Urinary bladder (tissue), 4 donors: ENCODE results near the gene BAG2. TPM values are rescaled to one million over a fixed set of nuclear protein-coding genes. Genes with fewer than 3 reads are reported as not detected.
A peak's percentile ranks its signal among the peaks of the same experiment; 100 is the strongest.

Source experiments
- DNase-seq: peaks from one replicate; pipeline ENCODE4 v3.0.0-alpha.2; 2015; ENCODE audit errors: extremely low spot score
- H3K27ac ChIP-seq: one replicate; pipeline ENCODE4 v1.5.1; 2013; ENCODE audit warnings: low read depth, mild to moderate bottlenecking, moderate library complexity
- H3K36me3 ChIP-seq: one replicate; pipeline ENCODE4 v1.6.1; 2013; ENCODE audit warnings: mild to moderate bottlenecking, moderate library complexity; ENCODE audit not compliant: insufficient read depth
- H3K4me1 ChIP-seq: one replicate; pipeline ENCODE4 v1.6.1; 2013; ENCODE audit warnings: mild to moderate bottlenecking, moderate library complexity; ENCODE audit not compliant: insufficient read depth
- H3K4me3 ChIP-seq: one replicate; pipeline ENCODE4 v1.5.1; 2013; ENCODE audit warnings: low read depth, low read length
- WGBS: extraction: QIAGEN DNeasy Blood & Tissue Kit; methylation state at CpG from one replicate; pipeline ENCODE4 v1.1.7; 2013; 5-methylcytosine and 5-hydroxymethylcytosine counted together
- polyA plus RNA-seq: library from polyadenylated mRNA; stranded (reverse); fragments of 200-250 nt; gene quantifications from one replicate; pipeline ENCODE4 v1.2.3, GENCODE V29; 2013
- total RNA-seq: library from RNA; depleted of rRNA; stranded (reverse); fragments of >200 nt; gene quantifications from one replicate; pipeline ENCODE4 v1.2.3, GENCODE V29; 2014
- donor health status: healthy with polysubstance abuse.
- donor health status: healthy.

The BAG2 gene
- total and polyA plus RNA-seq, 2 donors: 34.3 to 82.3 TPM

DNA sequence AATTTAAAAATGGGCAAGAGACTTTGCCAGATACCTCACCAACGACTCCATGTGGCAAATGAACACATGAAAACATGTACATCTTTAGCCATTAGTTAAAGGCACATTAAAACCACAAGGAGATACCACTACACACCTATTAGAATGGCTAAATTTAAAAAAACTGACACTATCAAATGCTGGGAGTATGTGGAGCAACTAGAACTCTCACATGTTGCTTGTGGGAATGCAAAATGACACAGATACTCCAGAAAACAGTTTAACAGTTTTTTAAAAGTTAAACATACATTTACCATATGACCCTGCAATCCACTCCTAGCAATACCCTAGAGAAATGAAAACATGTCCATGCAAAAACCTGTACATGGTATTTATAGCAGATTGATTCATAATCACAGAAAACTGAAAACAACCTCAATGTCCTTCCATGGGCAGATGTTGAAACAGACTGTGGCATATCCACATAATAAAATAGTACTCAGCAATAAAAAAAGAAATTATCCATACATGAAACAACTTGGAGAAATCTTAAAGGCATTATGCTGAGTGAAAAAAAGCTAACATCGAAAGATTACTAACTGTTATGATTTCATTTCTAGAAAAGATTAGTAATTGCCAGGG lies 48.1 kb downstream of the BAG2 start:
- 93% methylated on average over 2 of the region's 2 CpGs for WGBS
- no peak for DNase-seq
- Histone ChIP-seq H3K4me3 (no peak overlapping the region), H3K4me1 (peaks cover 2% of the 10 kb centered on the region), H3K36me3 (no peaks in the 10 kb centered on the region), H3K27ac (no peak overlapping the region)

DNA sequence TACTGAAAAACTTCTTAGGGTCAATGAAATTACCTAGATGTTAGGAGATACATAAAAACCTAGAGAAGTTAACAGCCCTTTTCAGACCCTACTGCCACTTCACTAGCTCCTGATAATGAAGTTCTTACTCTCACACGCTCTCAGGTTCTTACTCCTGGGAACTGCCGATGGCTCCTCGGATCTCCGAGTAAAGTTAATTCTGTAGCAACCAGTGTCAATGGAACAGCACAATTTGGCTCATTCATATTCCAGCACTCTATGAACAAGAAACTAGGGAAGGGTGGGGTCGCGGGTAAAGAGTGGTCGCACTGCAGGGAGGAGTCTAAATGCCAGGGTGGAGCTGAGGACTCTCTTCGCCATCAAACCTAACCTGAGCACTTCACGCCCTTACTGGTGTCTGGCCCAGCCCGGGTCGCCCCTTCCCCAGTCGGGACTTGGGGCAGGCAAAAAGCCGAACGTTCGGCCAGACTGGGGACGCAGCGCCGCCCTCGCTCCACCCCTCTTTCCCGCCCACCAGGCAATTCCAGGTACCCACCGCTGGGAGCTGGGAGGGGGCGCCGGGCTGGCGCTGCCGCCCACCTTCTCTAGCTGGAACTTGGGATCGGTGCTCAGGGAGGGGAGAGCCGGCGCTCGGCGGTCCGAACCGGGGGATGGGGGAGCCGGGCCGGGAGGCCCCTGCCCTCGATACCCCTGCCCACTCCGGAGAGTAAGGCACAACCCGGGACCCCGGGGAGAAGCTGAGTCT lies 49.2 kb downstream of the BAG2 start:
- DNase-seq: peak; percentile 17
- peaks cover 2% of the 10 kb centered on the region for H3K4me1 ChIP-seq

DNA sequence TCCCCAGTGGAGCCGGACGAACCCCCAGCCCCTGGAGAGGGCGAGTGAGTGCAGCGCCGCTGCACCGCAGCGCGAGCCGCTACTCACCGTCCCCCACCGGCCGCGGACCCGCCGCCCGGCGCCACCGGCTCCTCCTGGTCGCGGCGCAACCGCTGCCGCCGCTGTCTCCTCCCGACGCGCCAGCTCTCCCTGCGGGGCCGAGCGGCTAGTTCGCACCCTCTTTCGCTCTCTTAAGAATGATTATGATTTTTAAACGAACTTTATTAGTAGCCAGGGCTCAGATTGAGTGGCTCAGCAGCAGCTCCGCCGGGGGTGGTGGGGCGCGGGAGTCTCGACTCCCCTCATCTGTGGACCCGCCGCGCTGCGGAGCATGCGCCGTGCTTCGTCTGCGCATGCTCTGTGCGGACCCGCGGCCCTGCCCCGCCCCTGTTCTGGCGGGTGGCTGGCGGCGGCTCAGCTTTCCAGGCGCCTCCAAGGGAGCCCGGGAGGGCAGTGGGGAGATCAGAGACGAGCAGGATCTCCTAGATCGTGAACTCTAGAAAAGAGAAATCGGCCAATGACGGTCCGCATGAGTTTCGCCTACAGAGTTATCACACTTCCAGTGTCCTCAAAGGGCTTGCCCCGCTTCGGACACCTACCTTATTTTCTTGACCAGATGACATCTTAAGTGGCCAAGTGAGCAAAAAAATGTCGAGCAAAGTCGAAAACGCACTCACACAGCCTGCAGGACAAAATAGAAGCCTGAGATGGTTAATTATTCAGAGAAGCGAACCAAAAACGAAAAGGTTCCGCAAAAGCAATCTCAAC lies 50.0 kb downstream of the BAG2 start, which contains the start of gene RAB23:
TSS of gene RAB23 (minus strand) at position 372 of the 807 bp plus-strand sequence. CDS start 11,927 bp downstream, outside the sequence.
- peak; percentile 57 for DNase-seq
- Histone ChIP-seq H3K27ac (peak within 1 kb of the TSS; percentile 91), H3K36me3 (no peaks in the 10 kb centered on the region), H3K4me3 (peak within 1 kb of the TSS; percentile 88), H3K4me1 (peaks cover 2% of the 10 kb centered on the region)
- under 1% methylated on average over 69 of the region's 69 CpGs for WGBS

More for the DNA sequence above, 49.2 kb downstream of the BAG2 start:
- Histone ChIP-seq H3K27ac (peak overlapping the region; percentile 91), H3K36me3 (no peaks in the 10 kb centered on the region), H3K4me3 (peak overlapping the region; percentile 88)
- under 1% methylated on average over 38 of the region's 38 CpGs for WGBS

DNA sequence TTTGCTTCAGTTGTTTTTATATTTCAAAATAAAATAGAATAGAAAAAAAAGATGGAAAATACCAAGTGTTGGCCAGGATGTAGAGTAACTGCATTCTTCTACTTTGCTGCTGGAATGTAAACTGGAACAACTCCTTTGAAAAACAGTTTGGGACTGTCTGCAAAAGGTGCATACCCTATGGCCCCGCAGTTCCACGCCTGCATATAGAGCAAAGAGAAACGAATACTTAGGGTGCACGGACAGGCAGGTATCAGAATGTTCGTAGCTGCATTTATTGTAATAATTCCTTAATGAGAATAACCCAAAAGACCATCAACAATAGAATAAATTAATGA lies 50.6 kb downstream of the BAG2 start:
- Histone ChIP-seq H3K27ac (peak overlapping the region; percentile 11), H3K36me3 (no peaks in the 10 kb centered on the region), H3K4me1 (peaks cover 2% of the 10 kb centered on the region), H3K4me3 (peak overlapping the region; percentile 88)
- DNase-seq: no peak
- WGBS: 27% methylated on average over 5 of the region's 5 CpGs

DNA sequence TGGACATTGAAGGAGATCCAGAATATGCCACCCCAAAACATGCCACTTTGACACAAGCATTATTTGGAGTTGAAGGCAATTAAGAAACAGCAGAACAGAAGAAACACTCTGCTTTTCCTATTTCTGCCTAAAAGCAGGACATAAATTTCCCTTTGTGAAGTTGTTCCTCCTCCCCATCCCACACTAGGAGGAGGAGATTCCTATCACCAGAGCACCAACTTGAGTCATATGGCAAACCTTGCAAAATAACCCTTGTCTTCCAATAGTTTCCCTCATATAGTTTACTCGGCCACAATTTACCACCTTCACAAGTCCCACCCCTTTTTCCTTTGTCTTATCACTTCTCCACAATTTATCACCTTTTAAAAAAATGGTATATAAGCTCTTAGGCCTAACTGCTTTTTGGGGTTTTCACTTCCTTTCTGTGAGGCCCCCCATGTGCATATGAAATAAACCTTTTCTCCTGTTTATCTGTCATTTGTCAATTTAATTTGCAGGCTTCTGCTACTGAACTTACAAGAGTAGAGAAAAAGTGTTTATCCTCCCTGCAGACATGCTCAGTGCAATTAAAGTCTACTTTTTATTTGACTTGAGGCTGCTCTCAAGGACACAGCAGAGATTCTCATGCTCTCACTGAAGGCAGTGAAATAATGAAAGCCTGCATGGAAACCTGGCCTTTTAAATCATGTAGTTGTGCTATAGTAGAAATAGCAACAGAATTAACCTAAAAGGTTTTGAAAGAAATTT lies 52.8 kb downstream of the BAG2 start:
- no peaks in the 10 kb centered on the region for H3K36me3 ChIP-seq
- H3K4me1 ChIP-seq: no peaks in the 10 kb centered on the region
- no peak for DNase-seq
- WGBS: 55% methylated on average over 1 of the region's 1 CpG
- no peak overlapping the region for H3K27ac ChIP-seq
- no peak overlapping the region for H3K4me3 ChIP-seq

DNA sequence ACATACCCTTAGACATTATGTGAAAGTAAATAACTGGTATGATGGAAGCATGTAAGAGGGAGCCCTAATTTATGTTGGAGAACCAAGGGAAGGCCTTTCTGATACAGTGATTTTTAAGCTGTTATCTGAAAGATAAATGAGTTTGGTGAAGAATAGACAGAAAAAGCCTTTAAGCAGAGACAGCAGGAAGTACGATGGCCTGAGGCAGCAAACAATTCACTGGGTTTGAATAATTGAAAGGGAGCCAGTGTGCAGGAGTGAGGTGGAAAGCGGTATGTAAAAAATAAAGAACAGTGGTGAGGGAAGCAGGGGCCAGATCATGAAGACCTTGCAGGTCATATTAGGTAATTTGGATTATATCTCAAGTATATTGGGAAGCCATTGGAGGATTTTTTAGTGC lies 54.1 kb downstream of the BAG2 start:
- DNase-seq: no peak
- Histone ChIP-seq H3K36me3 (no peaks in the 10 kb centered on the region), H3K27ac (no peak overlapping the region), H3K4me3 (no peak overlapping the region), H3K4me1 (no peaks in the 10 kb centered on the region)
- 55% methylated on average over 2 of the region's 2 CpGs for WGBS

Other genes starting within 250 kb of the BAG2 start
- gene BEND6, start 217.2 kb upstream of the BAG2 start, total RNA-seq: 12.8 TPM
- gene BEND6, start 217.2 kb upstream of the BAG2 start, polyA plus RNA-seq: 3.3 TPM
- 65.2 TPM for gene KIAA1586, start 125.6 kb upstream of the BAG2 start, total RNA-seq
- gene KIAA1586, start 125.6 kb upstream of the BAG2 start, polyA plus RNA-seq: 5.4 TPM
- 173 TPM for gene ZNF451, start 82.1 kb upstream of the BAG2 start, total RNA-seq
- gene ZNF451, start 82.1 kb upstream of the BAG2 start, polyA plus RNA-seq: 12.4 TPM
- gene RAB23, start 50.0 kb downstream of the BAG2 start, total RNA-seq: 193 TPM
- gene RAB23, start 50.0 kb downstream of the BAG2 start, polyA plus RNA-seq: 74.4 TPM
- gene PRIM2, start 145.3 kb downstream of the BAG2 start, total RNA-seq: 42.7 TPM
- 6.9 TPM for gene PRIM2, start 145.3 kb downstream of the BAG2 start, polyA plus RNA-seq